Effector memory CD8-positive, alpha-beta T cell (primary cell): ENCODE data around the gene LMX1B.

ENCODE experiments used
- ATAC-seq: fragments of 150-1000 bp; cut with Tn5 transposase; replicated peaks from 2 replicates; pipeline ENCODE4 v1.10.0; 2021; ENCODE audit warnings: mild to moderate bottlenecking, moderate library complexity
- DNase-seq, 3 experiments: peaks; one replicate each; pipeline ENCODE4 v3.0.0; 2021
- H3K27ac Mint-ChIP-seq, 2 donors: one replicate each; pipeline ENCODE4 v1.8.0; 2022; ENCODE audit warnings: mild to moderate bottlenecking in 2 of 2, mixed read lengths in 2 of 2, moderate library complexity in 2 of 2
- H3K27me3 Mint-ChIP-seq, 2 donors: one replicate each; pipeline ENCODE4 v1.8.0; 2022; ENCODE audit warnings: mixed read lengths in 2 of 2
- H3K36me3 Mint-ChIP-seq: one replicate; pipeline ENCODE4 v1.8.0; 2022; ENCODE audit warnings: mild to moderate bottlenecking, moderate library complexity, mixed read lengths; ENCODE audit not compliant: insufficient read depth
- H3K4me1 Mint-ChIP-seq, 2 donors: one replicate each; pipeline ENCODE4 v1.8.0; 2022; ENCODE audit warnings: low read depth in 2 of 2, mixed read lengths in 2 of 2
- H3K4me3 Mint-ChIP-seq, 2 donors: one replicate each; pipeline ENCODE4 v1.8.0; 2022; ENCODE audit warnings: mild to moderate bottlenecking in 2 of 2, mixed read lengths in 2 of 2, moderate library complexity in 2 of 2
- H3K9me3 Mint-ChIP-seq, 2 donors: one replicate each; pipeline ENCODE4 v1.8.0; 2022; ENCODE audit warnings: mixed read lengths in 2 of 2

The LMX1B gene

GRCh38 chr9:126609191-126609590, 4.5 kb upstream of the LMX1B start:
- H3K27ac Mint-ChIP-seq = no peak overlapping the region
- no peaks in the 10 kb centered on the region for H3K9me3 Mint-ChIP-seq
- H3K36me3 Mint-ChIP-seq = peaks cover 8% of the 10 kb centered on the region
- no peak overlapping the region for H3K4me3 Mint-ChIP-seq
- DNase-seq (no peak), ATAC-seq (no peak)
- peaks cover 52 to 91% of the 10 kb centered on the region in 2 donors for H3K27me3 Mint-ChIP-seq
- H3K4me1 Mint-ChIP-seq = peaks cover 9 to 14% of the 10 kb centered on the region in 2 donors

GRCh38 chr9:126609711-126610388, 3.9 kb upstream of the LMX1B start:
- DNase-seq (no peak), ATAC-seq (no peak)
- no peak overlapping the region for H3K27ac Mint-ChIP-seq
- H3K4me3 Mint-ChIP-seq = no peak overlapping the region
- H3K9me3 Mint-ChIP-seq = no peaks in the 10 kb centered on the region
- H3K36me3 Mint-ChIP-seq = peaks cover 8% of the 10 kb centered on the region
- peaks cover 14 to 20% of the 10 kb centered on the region in 2 donors for H3K4me1 Mint-ChIP-seq
- H3K27me3 Mint-ChIP-seq = peaks cover 56 to 91% of the 10 kb centered on the region in 2 donors

GRCh38 chr9:126611193-126611591, 2.5 kb upstream of the LMX1B start:
- Mint-ChIP-seq H3K4me1 (peaks cover 14 to 20% of the 10 kb centered on the region in 2 donors), H3K4me3 (peak overlapping the region; percentile 57 to 66)

GRCh38 chr9:126611592-126612325, 2.0 kb upstream of the LMX1B start:
- DNase-seq (peak; percentile 69 to 75 (median 74)), ATAC-seq (peak; percentile 81)
- Mint-ChIP-seq H3K4me3 (peak overlapping the region; percentile 59 to 66), H3K4me1 (peaks cover 14 to 20% of the 10 kb centered on the region in 2 donors), H3K27ac (no peak overlapping the region), H3K36me3 (peaks cover 8% of the 10 kb centered on the region), H3K9me3 (no peaks in the 10 kb centered on the region), H3K27me3 (peaks cover 54 to 91% of the 10 kb centered on the region in 2 donors)

More at GRCh38 chr9:126611193-126611591, 2.5 kb upstream of the LMX1B start:
- no peaks in the 10 kb centered on the region for H3K9me3 Mint-ChIP-seq
- peaks cover 54 to 91% of the 10 kb centered on the region in 2 donors for H3K27me3 Mint-ChIP-seq
- H3K27ac Mint-ChIP-seq = no peak overlapping the region
- peaks cover 8% of the 10 kb centered on the region for H3K36me3 Mint-ChIP-seq
- no peak for DNase-seq
- ATAC-seq = no peak

GRCh38 chr9:126612326-126612812, 1.4 kb upstream of the LMX1B start:
- ATAC-seq (peak; percentile 11), DNase-seq (no peak)
- H3K27ac Mint-ChIP-seq = no peak overlapping the region
- peaks cover 14 to 22% of the 10 kb centered on the region in 2 donors for H3K4me1 Mint-ChIP-seq
- peaks cover 54 to 91% of the 10 kb centered on the region in 2 donors for H3K27me3 Mint-ChIP-seq
- H3K9me3 Mint-ChIP-seq = no peaks in the 10 kb centered on the region
- peak overlapping the region; percentile 71 to 77 for H3K4me3 Mint-ChIP-seq
- peaks cover 8% of the 10 kb centered on the region for H3K36me3 Mint-ChIP-seq

GRCh38 chr9:126612813-126613641, 701 bp upstream of the LMX1B start:
- Mint-ChIP-seq H3K27me3 (peaks cover 55 to 89% of the 10 kb centered on the region in 2 donors), H3K36me3 (peaks cover 8% of the 10 kb centered on the region), H3K4me3 (peak overlapping the region; percentile 71 to 77), H3K4me1 (peaks cover 14 to 21% of the 10 kb centered on the region in 2 donors), H3K27ac (no peak overlapping the region), H3K9me3 (no peaks in the 10 kb centered on the region)
- DNase-seq (no peak), ATAC-seq (no peak)

- peak overlapping the region; percentile 72 to 79 for H3K4me3 Mint-ChIP-seq
- H3K4me1 Mint-ChIP-seq = peaks cover 19 to 24% of the 10 kb centered on the region in 2 donors
- H3K27ac Mint-ChIP-seq = no peak overlapping the region
- H3K36me3 Mint-ChIP-seq = peaks cover 12% of the 10 kb centered on the region
- no peaks in the 10 kb centered on the region for H3K9me3 Mint-ChIP-seq
- ATAC-seq (peak; percentile 17), DNase-seq (no peak)
- peaks cover 62 to 89% of the 10 kb centered on the region in 2 donors for H3K27me3 Mint-ChIP-seq
Observed at GRCh38 chr9:126614088-126614454, 343 bp downstream of the LMX1B start.

GRCh38 chr9:126614455-126615244, 922 bp downstream of the LMX1B start:
- Mint-ChIP-seq H3K27ac (no peak overlapping the region), H3K27me3 (peaks cover 62 to 89% of the 10 kb centered on the region in 2 donors)

GRCh38 chr9:126615245-126615790, 1.6 kb downstream of the LMX1B start:
- peak; percentile 54 for ATAC-seq
- Mint-ChIP-seq H3K27me3 (peaks cover 62 to 89% of the 10 kb centered on the region in 2 donors), H3K4me3 (peak overlapping the region in 1 of 2 donors; percentile 13), H3K27ac (no peak overlapping the region), H3K36me3 (peaks cover 12% of the 10 kb centered on the region), H3K9me3 (no peaks in the 10 kb centered on the region), H3K4me1 (peaks cover 19 to 26% of the 10 kb centered on the region in 2 donors)
- DNase-seq = no peak

More at GRCh38 chr9:126614455-126615244, 922 bp downstream of the LMX1B start:
- DNase-seq (no peak), ATAC-seq (no peak)
- Mint-ChIP-seq H3K36me3 (peaks cover 12% of the 10 kb centered on the region), H3K9me3 (no peaks in the 10 kb centered on the region), H3K4me3 (peak overlapping the region; percentile 72 to 79), H3K4me1 (peaks cover 19 to 26% of the 10 kb centered on the region in 2 donors)

- H3K4me3 Mint-ChIP-seq = peak overlapping the region in 1 of 2 donors; percentile 13
- no peak for ATAC-seq
Observed at GRCh38 chr9:126615791-126616447, 2.2 kb downstream of the LMX1B start.

GRCh38 chr9:126616521-126616976, 2.8 kb downstream of the LMX1B start:
- Mint-ChIP-seq H3K36me3 (peaks cover 8% of the 10 kb centered on the region), H3K27me3 (peaks cover 64 to 89% of the 10 kb centered on the region in 2 donors), H3K4me1 (peaks cover 15 to 23% of the 10 kb centered on the region in 2 donors), H3K4me3 (no peak overlapping the region), H3K27ac (no peak overlapping the region), H3K9me3 (no peaks in the 10 kb centered on the region)
- no peak for ATAC-seq
- DNase-seq = no peak

More at GRCh38 chr9:126615791-126616447, 2.2 kb downstream of the LMX1B start:
- peaks cover 64 to 89% of the 10 kb centered on the region in 2 donors for H3K27me3 Mint-ChIP-seq
- peaks cover 19 to 26% of the 10 kb centered on the region in 2 donors for H3K4me1 Mint-ChIP-seq
- peaks cover 9% of the 10 kb centered on the region for H3K36me3 Mint-ChIP-seq
- H3K9me3 Mint-ChIP-seq = no peaks in the 10 kb centered on the region
- no peak for DNase-seq
- no peak overlapping the region for H3K27ac Mint-ChIP-seq
